Nephron (organoid): ENCODE measurements around the gene TCF4.

Experiments used
- H3K27ac Mint-ChIP-seq, 3 experiments: 2 replicates each; pipeline ENCODE4 v1.8.0; 2020; ENCODE audit warnings: mixed read lengths in 3 of 3, mild to moderate bottlenecking in 2 of 3, moderate library complexity in 1 of 3
- H3K27me3 Mint-ChIP-seq: 2 replicates; pipeline ENCODE4 v1.8.0; 2021; ENCODE audit warnings: low read depth, mild to moderate bottlenecking, moderate library complexity, mixed read lengths
- H3K36me3 Mint-ChIP-seq: 2 replicates; pipeline ENCODE4 v1.8.0; 2020; ENCODE audit warnings: low read depth, mixed read lengths
- H3K4me1 Mint-ChIP-seq: 2 replicates; pipeline ENCODE4 v1.8.0; 2020; ENCODE audit warnings: mixed read lengths
- H3K4me3 Mint-ChIP-seq, 3 experiments: 2 replicates each; pipeline ENCODE4 v1.8.0; 2020; ENCODE audit warnings: mild to moderate bottlenecking in 3 of 3, mixed read lengths in 3 of 3, moderate library complexity in 2 of 3
- H3K9me3 Mint-ChIP-seq: 2 replicates; pipeline ENCODE4 v1.8.0; 2020; ENCODE audit warnings: mixed read lengths
- TF ChIP-seq, protein P1 (sequence below), 3 experiments: fragments of 200-600 bp; sonication (generic); IDR thresholded peaks; one replicate each; pipeline ENCODE4 v1.5.0; 2021; ENCODE audit warnings: antibody characterized with exemption in 3 of 3; ENCODE audit not compliant: unreplicated experiment in 3 of 3

Gene TCF4

DNA sequence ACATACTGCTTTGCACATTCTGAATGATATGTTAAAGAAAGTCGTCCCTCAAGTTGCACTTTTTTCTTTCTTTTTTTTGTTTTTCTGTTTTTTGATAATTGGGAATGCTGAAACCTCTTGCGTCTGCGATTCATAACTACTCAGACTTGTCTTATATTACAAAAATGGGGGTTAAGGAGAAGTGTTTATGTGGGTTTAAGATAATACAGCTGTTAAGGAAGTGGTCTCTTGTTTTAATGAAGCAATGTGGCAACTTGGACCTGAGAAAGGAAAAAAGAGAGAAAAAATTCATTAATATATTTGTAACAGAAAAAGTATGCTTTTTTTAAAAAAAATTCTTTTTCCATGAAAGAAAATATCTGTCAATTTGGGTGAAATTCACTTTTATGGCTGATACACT, 360.2 kb downstream of the TCF4 start:
- Mint-ChIP-seq H3K27ac (peak overlapping the region in 2 of 3 experiments; percentile 19 to 46), H3K27me3 (no peaks in the 10 kb centered on the region), H3K4me3 (no peak overlapping the region), H3K36me3 (peaks cover 77% of the 10 kb centered on the region), H3K4me1 (peaks cover 44% of the 10 kb centered on the region), H3K9me3 (no peaks in the 10 kb centered on the region)
- TF ChIP-seq, protein P1, sequence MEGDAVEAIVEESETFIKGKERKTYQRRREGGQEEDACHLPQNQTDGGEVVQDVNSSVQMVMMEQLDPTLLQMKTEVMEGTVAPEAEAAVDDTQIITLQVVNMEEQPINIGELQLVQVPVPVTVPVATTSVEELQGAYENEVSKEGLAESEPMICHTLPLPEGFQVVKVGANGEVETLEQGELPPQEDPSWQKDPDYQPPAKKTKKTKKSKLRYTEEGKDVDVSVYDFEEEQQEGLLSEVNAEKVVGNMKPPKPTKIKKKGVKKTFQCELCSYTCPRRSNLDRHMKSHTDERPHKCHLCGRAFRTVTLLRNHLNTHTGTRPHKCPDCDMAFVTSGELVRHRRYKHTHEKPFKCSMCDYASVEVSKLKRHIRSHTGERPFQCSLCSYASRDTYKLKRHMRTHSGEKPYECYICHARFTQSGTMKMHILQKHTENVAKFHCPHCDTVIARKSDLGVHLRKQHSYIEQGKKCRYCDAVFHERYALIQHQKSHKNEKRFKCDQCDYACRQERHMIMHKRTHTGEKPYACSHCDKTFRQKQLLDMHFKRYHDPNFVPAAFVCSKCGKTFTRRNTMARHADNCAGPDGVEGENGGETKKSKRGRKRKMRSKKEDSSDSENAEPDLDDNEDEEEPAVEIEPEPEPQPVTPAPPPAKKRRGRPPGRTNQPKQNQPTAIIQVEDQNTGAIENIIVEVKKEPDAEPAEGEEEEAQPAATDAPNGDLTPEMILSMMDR (IDR thresholded peaks at IDR 0.05; ENCODE audit: unreplicated experiment in 3 of 3) = no peak

DNA sequence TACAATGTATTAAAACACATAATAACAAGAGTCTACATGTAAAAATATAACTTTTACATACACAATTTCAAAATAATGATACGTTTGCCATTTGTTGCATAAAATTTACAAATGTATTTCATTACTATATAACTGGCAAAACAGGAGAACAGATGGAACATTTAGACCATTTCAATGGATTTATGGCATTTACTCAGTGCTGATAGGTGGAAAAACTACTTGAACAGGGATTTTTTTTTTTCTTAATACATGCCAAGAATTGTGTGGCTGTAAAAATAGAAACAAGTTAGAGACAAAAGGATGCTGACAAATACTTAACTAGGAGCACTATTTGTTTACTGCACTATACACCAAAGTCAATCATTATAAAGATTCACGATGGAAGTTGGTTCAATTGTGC, 361.9 kb downstream of the TCF4 start:
- peaks cover 68% of the 10 kb centered on the region for H3K36me3 Mint-ChIP-seq
- H3K27ac Mint-ChIP-seq = peak overlapping the region in 2 of 3 experiments; percentile 63 to 71
- no peaks in the 10 kb centered on the region for H3K27me3 Mint-ChIP-seq
- TF ChIP-seq, protein P1 (IDR thresholded peaks at IDR 0.05; ENCODE audit: unreplicated experiment in 3 of 3) = no peak
- no peaks in the 10 kb centered on the region for H3K9me3 Mint-ChIP-seq
- peaks cover 55% of the 10 kb centered on the region for H3K4me1 Mint-ChIP-seq
- H3K4me3 Mint-ChIP-seq = no peak overlapping the region

DNA sequence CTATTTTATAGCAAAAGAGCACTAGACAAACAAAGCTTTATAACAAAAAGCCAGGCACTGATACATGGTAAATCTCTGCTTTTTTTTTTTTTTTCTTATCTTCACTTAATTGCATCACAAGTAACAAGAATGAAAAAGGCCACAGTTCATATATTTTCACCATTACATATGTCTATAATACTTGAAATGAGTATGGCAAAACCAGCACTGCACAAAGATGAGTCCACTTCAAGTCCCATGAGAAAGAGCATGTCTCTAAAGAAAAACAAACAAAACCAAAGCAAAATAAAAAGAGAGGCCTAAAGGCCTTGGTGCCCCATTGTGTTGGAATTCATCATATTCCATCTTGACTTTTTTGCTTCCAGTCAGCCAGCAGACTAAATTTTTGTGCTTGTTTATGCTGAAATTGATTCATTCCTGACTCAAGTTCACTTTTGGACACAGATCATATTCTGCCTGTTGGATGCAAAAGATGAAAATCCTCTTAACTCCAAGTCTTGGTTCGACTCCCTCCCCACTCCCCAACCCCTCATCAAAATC, 363.8 kb downstream of the TCF4 start:
- no peaks in the 10 kb centered on the region for H3K9me3 Mint-ChIP-seq
- TF ChIP-seq, protein P1 (IDR thresholded peaks at IDR 0.05; ENCODE audit: unreplicated experiment in 3 of 3) = no peak
- no peaks in the 10 kb centered on the region for H3K27me3 Mint-ChIP-seq
- H3K36me3 Mint-ChIP-seq = peaks cover 53% of the 10 kb centered on the region
- no peak overlapping the region for H3K4me3 Mint-ChIP-seq
- peaks cover 61% of the 10 kb centered on the region for H3K4me1 Mint-ChIP-seq
- peak overlapping the region in 2 of 3 experiments; percentile 4 to 21 for H3K27ac Mint-ChIP-seq

DNA sequence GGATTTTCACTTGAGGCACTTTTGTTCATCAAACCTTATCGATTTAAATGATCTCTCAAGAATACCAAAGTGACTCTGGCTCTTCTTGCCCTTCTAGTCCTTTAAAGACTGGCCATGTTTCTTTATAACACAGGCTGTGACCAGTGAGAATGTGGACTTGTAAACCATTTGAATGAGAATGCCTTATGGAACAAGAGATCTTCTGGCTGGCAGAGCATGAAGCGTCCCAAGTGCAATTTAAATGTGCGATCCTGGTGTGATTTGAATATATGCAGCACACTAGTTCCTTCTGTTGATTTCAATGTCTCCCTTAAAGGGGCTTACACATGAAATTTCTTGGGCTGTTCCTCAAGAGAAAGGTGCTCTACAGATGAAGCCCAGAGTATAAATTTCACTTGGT, 366.4 kb downstream of the TCF4 start:
- H3K27me3 Mint-ChIP-seq = peaks cover 4% of the 10 kb centered on the region
- peak overlapping the region in 2 of 3 experiments; percentile 18 to 27 for H3K27ac Mint-ChIP-seq
- no peak overlapping the region for H3K4me3 Mint-ChIP-seq
- H3K4me1 Mint-ChIP-seq = peaks cover 47% of the 10 kb centered on the region
- H3K36me3 Mint-ChIP-seq = peaks cover 35% of the 10 kb centered on the region
- H3K9me3 Mint-ChIP-seq = no peaks in the 10 kb centered on the region
- TF ChIP-seq, protein P1 (IDR thresholded peaks at IDR 0.05; ENCODE audit: unreplicated experiment in 3 of 3) = no peak

DNA sequence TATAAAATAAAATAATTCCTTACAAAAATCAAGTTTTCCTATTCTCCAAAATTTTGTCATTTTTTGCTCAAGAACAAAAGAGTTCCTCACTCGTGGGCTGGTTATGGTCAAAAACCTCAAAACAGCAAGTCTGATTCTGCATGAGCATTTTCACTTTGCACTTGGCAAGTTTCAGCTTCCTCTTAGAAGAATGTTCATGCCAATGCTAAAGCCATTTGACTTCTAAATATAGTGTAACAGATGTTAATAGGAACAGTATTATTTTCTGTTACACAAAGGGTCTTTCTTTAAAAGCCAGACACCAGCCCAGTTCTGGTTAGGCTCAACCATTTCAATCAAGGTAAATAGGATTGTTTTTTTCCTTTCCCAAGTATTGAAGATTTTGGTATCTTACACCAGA, 367.5 kb downstream of the TCF4 start:
- Mint-ChIP-seq H3K27ac (peak overlapping the region in 2 of 3 experiments; percentile 51 to 74), H3K36me3 (peaks cover 24% of the 10 kb centered on the region), H3K4me1 (peaks cover 36% of the 10 kb centered on the region), H3K4me3 (no peak overlapping the region), H3K27me3 (peaks cover 4% of the 10 kb centered on the region), H3K9me3 (no peaks in the 10 kb centered on the region)
- TF ChIP-seq, protein P1 (IDR thresholded peaks at IDR 0.05; ENCODE audit: unreplicated experiment in 3 of 3) = no peak

DNA sequence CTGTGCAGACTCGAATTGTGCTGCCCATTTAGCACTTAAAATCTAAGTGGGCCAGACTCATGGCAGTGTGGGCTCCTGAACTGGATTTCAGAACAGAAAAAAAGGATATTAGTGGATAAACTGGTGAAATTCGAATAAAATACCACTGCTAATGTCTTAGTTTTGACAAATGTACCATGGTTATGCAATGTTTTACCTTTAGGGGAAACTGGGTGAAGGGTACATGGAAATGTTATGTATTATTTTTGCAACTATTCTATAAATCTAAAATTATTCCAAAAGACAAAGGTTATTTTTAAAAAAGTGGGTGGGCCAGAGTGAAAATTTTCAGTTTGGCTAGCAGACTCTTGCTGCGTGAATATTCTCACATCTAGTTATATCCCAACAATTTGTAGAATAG, 368.2 kb downstream of the TCF4 start:
- no peak overlapping the region for H3K27ac Mint-ChIP-seq

More for the DNA sequence above, 368.2 kb downstream of the TCF4 start:
- Mint-ChIP-seq H3K9me3 (no peaks in the 10 kb centered on the region), H3K4me3 (no peak overlapping the region), H3K36me3 (peaks cover 20% of the 10 kb centered on the region), H3K27me3 (peaks cover 4% of the 10 kb centered on the region), H3K4me1 (peaks cover 31% of the 10 kb centered on the region)
- TF ChIP-seq, protein P1 (IDR thresholded peaks at IDR 0.05; ENCODE audit: unreplicated experiment in 3 of 3) = no peak
